HG03354 (cell line): ENCODE results near the gene TMEM26.

Source experiments
- ATAC-seq: cut with Tn5 transposase; IDR thresholded peaks from one replicate; pipeline ENCODE4 v1.9.1; 2021; ENCODE audit warnings: mild to moderate bottlenecking; ENCODE audit not compliant: unreplicated experiment, poor library complexity, severe bottlenecking

TMEM26 gene

GRCh38 chr10:61452655-61453641, at the start of gene TMEM26:
TMEM26 (minus strand) TSS chr10:61453381; CDS start chr10:61453081, 300 bp downstream.
- ATAC-seq, result no peak

GRCh38 chr10:61500460-61500859, 47.3 kb upstream of the TMEM26 start:
- no peak for ATAC-seq

GRCh38 chr10:61492364-61492995, 39.3 kb upstream of the TMEM26 start:
- no peak for ATAC-seq

GRCh38 chr10:61487506-61487905, 34.3 kb upstream of the TMEM26 start:
- no peak for ATAC-seq

GRCh38 chr10:61486738-61487396, 33.7 kb upstream of the TMEM26 start:
- ATAC-seq, result no peak

- no peak for ATAC-seq
Measured at GRCh38 chr10:61486251-61486650, 33.1 kb upstream of the TMEM26 start.

GRCh38 chr10:61481597-61481996, 28.4 kb upstream of the TMEM26 start:
- no peak for ATAC-seq

- no peak for ATAC-seq
Measured at GRCh38 chr10:61480208-61480607, 27.0 kb upstream of the TMEM26 start.

- ATAC-seq, result no peak
Measured at GRCh38 chr10:61478621-61479312, 25.6 kb upstream of the TMEM26 start.

- ATAC-seq, result no peak
Measured at GRCh38 chr10:61477451-61477850, 24.3 kb upstream of the TMEM26 start.

- no peak for ATAC-seq
Measured at GRCh38 chr10:61476529-61476928, 23.3 kb upstream of the TMEM26 start.

GRCh38 chr10:61475449-61475873, 22.3 kb upstream of the TMEM26 start:
- no peak for ATAC-seq

- no peak for ATAC-seq
Measured at GRCh38 chr10:61472090-61472674, 19.0 kb upstream of the TMEM26 start.

- no peak for ATAC-seq
Measured at GRCh38 chr10:61471491-61471890, 18.3 kb upstream of the TMEM26 start.

GRCh38 chr10:61470740-61471139, 17.6 kb upstream of the TMEM26 start:
- ATAC-seq, result no peak

GRCh38 chr10:61465901-61466632, 12.9 kb upstream of the TMEM26 start:
- no peak for ATAC-seq

GRCh38 chr10:61465171-61465496, 12.0 kb upstream of the TMEM26 start:
- no peak for ATAC-seq

GRCh38 chr10:61464461-61465170, 11.4 kb upstream of the TMEM26 start:
- ATAC-seq, result no peak
